Muscle layer of colon (tissue), 2 donors: Measurements from ENCODE around the gene BMPR1A.
A peak's percentile ranks its signal among the peaks of the same experiment; 100 is the strongest.

Source experiments
- H3K27ac ChIP-seq: one replicate; pipeline ENCODE4 v1.7.0; 2013; ENCODE audit warnings: low read depth, mild to moderate bottlenecking, low read length, moderate library complexity
- H3K27me3 ChIP-seq, 2 donors: one replicate each; pipeline ENCODE4 v1.7.0; 2013; ENCODE audit warnings: low read length in 2 of 2, mild to moderate bottlenecking in 2 of 2; ENCODE audit not compliant: insufficient read depth in 2 of 2, control insufficient read depth in 1 of 2
- H3K36me3 ChIP-seq: one replicate; pipeline ENCODE4 v1.7.0; 2013; ENCODE audit warnings: mild to moderate bottlenecking, low read length; ENCODE audit not compliant: insufficient read depth
- H3K4me1 ChIP-seq: one replicate; pipeline ENCODE4 v1.7.0; 2013; ENCODE audit warnings: mild to moderate bottlenecking, low read length; ENCODE audit not compliant: insufficient read depth
- H3K4me3 ChIP-seq, 2 donors: one replicate each; pipeline ENCODE4 v1.7.0; 2013; ENCODE audit warnings: low read length in 2 of 2, low read depth in 1 of 2, mild to moderate bottlenecking in 1 of 2, moderate library complexity in 1 of 2
- H3K9ac ChIP-seq: one replicate; pipeline ENCODE4 v1.7.0; 2013; ENCODE audit warnings: low read length
- H3K9me3 ChIP-seq: one replicate; pipeline ENCODE4 v1.7.0; 2013; ENCODE audit warnings: mild to moderate bottlenecking, low read length
- donor health status: abdominal sarcoma.
- donor health status: Adenocarcinoma of cecum.

The BMPR1A gene

DNA sequence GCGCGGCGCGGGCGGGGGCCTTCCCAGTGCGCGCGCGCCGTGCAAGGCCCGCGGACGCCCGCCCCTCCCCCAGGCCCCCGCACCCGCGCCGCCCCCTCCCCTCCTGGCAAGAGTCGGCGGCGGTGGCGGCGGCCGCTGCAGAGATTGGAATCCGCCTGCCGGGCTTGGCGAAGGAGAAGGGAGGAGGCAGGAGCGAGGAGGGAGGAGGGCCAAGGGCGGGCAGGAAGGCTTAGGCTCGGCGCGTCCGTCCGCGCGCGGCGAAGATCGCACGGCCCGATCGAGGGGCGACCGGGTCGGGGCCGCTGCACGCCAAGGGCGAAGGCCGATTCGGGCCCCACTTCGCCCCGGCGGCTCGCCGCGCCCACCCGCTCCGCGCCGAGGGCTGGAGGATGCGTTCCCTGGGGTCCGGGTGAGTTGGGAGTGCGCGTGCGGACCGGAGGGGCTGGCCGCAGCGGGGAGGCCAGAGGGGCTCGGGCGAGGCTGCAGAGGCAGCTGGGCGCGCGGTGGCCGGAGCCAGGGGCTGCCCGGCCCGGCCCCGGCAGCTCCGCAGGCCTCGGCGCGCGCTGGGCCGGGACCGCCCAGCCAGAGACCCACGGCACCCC lies at the start of gene BMPR1A:
Gene BMPR1A (plus strand): TSS at position 109 of the 602 bp plus-strand sequence. CDS start 119,400 bp downstream, outside the sequence.
- H3K4me3 ChIP-seq, result peak within 1 kb of the TSS; percentile 83 to 92
- H3K27me3 ChIP-seq, result no peaks in the 10 kb centered on the region
- H3K9me3 ChIP-seq, result no peaks in the 10 kb centered on the region
- H3K27ac ChIP-seq, result peak within 1 kb of the TSS; percentile 99
- H3K36me3 ChIP-seq, result no peaks in the 10 kb centered on the region
- peak within 1 kb of the TSS; percentile 96 for H3K9ac ChIP-seq
- H3K4me1 ChIP-seq, result peaks cover 37% of the 10 kb centered on the region

DNA sequence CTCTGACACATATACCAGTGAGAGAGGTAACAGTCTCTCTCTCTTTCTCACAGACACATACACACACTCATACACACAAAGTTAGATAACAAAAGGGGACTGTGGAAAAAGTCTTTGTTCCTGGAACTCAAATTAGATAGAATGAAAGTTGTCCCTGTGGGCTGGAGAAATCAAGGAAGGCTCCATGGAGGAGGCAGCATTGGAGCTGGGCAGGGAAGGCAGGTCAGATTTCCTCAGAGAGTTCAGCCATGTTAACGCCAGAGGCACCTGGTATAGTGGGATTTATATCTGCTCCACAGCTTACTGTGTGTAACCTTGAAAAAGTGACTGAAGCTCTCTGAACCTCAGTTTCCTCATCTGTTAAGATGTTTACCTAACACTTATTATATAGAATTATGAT lies 49.4 kb upstream of the BMPR1A start:
- Histone ChIP-seq H3K4me1 (peaks cover 8% of the 10 kb centered on the region), H3K36me3 (peaks cover 48% of the 10 kb centered on the region), H3K9ac (no peak overlapping the region), H3K27me3 (no peaks in the 10 kb centered on the region), H3K9me3 (no peaks in the 10 kb centered on the region), H3K4me3 (no peak overlapping the region), H3K27ac (peak overlapping the region; percentile 14)

DNA sequence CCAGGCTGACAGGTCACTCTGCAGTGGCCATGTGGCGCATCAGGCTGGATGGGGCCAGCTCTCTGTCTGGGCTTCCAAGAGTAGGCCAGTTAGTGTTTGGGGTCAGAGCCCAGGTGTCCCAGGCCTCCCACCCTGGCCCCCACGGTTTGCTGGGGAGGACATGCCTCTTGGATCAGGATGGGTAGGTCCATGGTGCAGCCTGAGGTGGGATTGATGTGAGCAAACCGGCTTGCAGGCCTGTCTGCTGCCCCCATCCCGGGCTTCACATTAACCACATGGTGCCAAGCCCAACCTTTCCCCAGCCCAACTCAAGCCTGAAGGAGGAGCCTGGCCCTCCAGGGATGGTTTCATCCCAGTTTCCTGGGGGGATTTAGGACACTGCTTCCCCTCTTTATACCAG lies 48.9 kb upstream of the BMPR1A start:
- H3K9ac ChIP-seq, result no peak overlapping the region
- no peaks in the 10 kb centered on the region for H3K27me3 ChIP-seq
- H3K4me1 ChIP-seq, result peaks cover 13% of the 10 kb centered on the region
- no peak overlapping the region for H3K4me3 ChIP-seq
- H3K9me3 ChIP-seq, result no peaks in the 10 kb centered on the region
- peaks cover 43% of the 10 kb centered on the region for H3K36me3 ChIP-seq
- peak overlapping the region; percentile 14 for H3K27ac ChIP-seq

DNA sequence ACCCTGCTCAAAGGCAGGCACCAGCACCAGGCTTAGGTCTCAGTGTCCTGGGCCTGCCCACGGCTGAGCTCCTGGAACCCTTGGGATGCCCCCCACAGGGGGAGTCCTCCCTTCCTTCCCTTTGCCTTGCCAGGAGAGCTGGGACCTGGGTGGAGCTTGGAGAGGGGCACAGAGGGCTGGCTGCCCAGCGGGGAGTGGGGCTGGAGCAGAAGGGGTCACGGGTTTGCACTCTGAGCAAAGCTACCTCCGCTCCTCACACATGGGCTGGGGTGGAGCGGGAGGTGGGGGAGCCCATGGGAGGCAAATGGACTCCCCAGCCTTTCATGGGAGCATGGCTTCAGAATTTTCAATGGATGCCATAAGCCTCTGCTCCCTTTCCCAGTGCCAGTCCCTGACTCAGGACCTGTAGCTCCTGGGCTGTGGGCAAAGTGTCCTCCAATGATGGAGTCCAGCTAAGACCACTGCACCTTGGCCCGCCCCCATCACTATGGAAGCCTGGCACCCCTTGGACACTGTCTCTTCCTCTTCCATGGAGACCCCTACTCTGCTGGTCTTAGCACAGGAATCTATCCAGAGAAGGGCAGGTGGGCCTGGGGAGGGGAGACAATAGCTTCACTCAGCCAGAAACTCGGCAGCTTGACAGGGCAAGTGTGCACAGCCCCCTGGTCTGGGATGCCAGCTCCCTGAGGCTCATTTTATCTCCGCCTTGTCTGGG lies 48.2 kb upstream of the BMPR1A start:
- Histone ChIP-seq H3K9ac (no peak overlapping the region), H3K9me3 (no peaks in the 10 kb centered on the region), H3K4me3 (no peak overlapping the region), H3K36me3 (peaks cover 36% of the 10 kb centered on the region), H3K4me1 (peaks cover 13% of the 10 kb centered on the region), H3K27ac (peak overlapping the region; percentile 14), H3K27me3 (no peaks in the 10 kb centered on the region)

DNA sequence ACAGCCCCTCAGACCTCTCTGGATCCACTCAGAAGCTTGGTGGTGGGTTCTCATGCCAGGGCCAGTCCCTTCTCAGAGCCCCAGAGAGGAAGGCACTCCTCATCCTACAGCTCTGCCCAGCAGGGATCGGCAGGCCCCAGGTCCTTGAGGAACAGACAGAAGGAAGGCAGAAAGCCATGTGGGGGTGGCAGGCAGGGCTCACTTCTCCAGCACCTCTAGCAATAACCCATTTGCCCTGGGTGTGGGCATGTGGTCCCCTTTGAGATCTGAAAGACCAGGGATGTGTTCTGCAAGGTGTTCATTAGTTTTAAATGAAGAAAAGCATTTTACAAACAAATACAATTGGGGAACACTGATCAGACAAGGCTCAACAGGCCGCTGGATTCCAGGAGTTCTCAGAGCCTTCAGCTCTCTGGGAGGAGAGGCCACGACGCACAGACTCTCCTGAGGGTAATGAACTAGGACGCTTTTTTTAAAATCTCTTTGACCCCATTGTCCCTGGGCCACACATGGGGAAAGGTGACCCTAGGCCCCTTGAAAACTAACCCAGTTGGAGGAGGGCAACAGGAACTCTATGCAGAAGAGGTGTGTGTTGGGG lies 47.5 kb upstream of the BMPR1A start:
- no peak overlapping the region for H3K27ac ChIP-seq
- no peaks in the 10 kb centered on the region for H3K27me3 ChIP-seq
- H3K4me1 ChIP-seq, result peaks cover 13% of the 10 kb centered on the region
- H3K9me3 ChIP-seq, result no peaks in the 10 kb centered on the region
- no peak overlapping the region for H3K4me3 ChIP-seq
- H3K36me3 ChIP-seq, result peaks cover 40% of the 10 kb centered on the region
- H3K9ac ChIP-seq, result no peak overlapping the region

DNA sequence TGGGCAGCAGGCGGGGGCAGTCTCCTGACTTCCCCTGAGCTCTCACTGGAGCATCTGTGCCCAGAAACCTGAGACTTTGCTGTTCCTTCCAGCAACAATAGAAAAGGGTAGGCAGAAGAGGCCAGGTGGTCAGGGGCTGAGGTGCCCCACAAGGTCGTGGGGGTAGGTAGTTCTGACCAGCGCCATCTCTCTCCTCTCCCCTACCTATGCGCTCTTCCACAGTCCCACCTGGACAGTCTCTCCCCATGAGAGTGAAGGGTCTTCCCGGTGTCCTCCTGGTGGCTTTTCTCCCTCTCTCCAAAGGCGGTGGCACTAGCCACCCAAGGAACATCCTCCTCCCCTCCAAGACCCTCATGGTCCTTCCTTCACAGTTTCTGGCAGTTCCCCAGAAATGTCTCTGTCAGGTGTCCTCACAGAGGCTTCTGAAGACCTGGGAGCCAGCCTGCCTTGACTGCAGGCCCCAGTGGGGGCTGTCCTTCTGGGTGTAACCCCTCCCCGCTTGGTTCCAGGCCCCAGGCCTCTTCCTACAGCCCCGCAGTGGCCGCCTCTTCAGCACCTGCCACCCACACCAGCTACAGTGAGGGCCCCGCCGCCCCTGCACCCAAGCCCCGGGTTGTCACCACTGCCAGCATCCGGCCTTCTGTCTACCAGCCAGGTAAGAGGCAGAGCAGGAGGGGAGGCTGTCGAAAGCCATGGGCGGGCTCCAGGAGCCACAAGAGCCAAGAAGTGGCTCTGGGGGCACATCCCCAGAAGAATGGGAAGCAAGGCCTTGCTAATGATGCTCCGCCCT lies 46.8 kb upstream of the BMPR1A start:
- no peaks in the 10 kb centered on the region for H3K27me3 ChIP-seq
- H3K36me3 ChIP-seq, result peaks cover 45% of the 10 kb centered on the region
- H3K4me1 ChIP-seq, result peaks cover 13% of the 10 kb centered on the region
- no peaks in the 10 kb centered on the region for H3K9me3 ChIP-seq
- no peak overlapping the region for H3K9ac ChIP-seq
- H3K27ac ChIP-seq, result no peak overlapping the region
- H3K4me3 ChIP-seq, result no peak overlapping the region

DNA sequence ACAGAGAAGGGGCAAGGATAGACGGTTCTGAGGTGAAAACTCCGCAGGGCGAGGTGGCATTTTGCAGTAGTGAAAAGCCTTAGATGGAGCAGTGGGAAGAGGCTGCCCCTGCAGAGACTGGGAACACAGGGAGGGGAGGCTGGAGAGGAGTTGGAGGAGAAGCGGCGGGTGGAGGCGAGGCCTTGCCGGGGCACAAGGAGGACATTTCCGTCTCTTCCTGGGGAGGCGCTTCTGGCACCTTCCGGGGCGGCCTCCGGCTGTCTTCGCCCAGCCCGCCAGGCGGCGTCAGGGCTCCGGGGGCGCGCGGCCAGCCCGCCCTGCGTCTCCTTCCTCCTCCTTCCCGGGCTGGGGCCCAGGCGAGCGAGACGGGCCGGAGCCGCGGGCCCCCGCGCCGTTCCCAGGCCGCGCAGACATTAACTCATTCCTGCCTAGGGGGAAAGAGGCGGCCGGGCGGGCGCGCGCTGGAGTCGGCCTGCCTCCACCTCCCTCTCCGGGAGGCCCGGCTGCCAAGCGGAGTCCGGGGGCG lies 45.4 kb upstream of the BMPR1A start:
- H3K27me3 ChIP-seq, result no peaks in the 10 kb centered on the region
- peak overlapping the region; percentile 47 to 67 for H3K4me3 ChIP-seq
- H3K36me3 ChIP-seq, result peaks cover 45% of the 10 kb centered on the region
- H3K4me1 ChIP-seq, result peaks cover 17% of the 10 kb centered on the region
- H3K9ac ChIP-seq, result peak overlapping the region; percentile 61
- peak overlapping the region; percentile 97 for H3K27ac ChIP-seq
- H3K9me3 ChIP-seq, result no peaks in the 10 kb centered on the region

DNA sequence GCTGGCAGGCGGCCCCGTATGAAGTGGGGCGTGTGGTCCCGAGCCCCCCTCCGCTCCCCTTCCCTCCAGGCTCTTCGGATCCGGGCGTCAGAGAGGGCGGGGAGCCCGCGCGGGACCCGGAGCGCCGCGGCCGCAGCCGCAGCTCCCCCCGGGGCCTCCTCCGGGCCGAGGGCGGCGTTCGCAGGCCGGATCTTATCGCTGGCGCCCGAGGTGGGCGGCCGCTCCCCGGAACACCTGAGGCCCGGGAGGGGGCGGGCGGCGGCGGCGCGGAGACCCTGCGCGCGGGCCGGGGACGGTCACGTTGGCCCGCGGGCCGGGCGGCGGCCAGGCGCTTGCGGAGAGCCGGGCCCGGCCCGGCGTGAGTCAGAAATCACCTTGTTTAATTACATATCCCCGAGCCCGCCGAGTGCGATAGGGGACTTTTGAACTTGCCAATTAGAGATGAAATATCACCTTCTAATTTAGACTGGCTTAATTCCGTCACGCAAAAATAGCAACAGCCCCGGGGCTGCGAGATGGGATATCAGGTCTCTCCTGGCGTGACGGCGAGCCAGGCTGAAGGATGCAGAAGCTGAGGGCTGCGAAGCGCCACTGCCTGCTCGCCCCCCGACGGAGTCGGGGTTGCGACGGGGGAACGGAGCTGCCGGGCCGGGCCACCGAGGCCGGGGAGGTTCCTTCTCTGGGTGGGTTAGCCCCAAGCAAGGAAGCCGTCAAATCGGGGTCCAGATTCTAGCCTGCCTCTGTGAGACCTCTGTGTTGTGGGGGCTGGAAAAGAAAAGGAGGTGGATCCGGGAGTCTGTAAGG lies 44.7 kb upstream of the BMPR1A start:
- Histone ChIP-seq H3K4me3 (peak overlapping the region; percentile 49 to 67), H3K9ac (peak overlapping the region; percentile 83), H3K27ac (peak overlapping the region; percentile 97), H3K36me3 (peaks cover 46% of the 10 kb centered on the region), H3K4me1 (peaks cover 20% of the 10 kb centered on the region), H3K27me3 (no peaks in the 10 kb centered on the region), H3K9me3 (no peaks in the 10 kb centered on the region)

DNA sequence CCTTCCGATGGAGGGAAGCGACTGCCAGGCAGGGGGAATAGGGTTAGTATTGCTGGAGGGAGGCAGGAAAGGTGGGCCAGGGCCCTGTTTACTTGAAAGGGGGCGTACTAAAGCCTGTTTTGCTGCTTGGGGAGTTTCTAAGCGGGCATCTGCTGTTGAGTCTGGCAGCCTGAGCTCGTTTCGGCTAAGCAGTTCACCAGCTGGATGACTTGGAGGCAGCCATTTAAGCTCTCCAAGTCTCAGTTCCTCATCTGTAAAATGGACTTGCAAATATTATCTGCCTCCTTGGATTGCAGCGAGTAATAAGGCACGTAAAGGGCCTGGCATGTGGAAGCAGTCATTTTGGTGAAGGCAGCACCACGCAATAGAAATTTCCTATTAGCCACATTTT lies 44.1 kb upstream of the BMPR1A start:
- H3K9me3 ChIP-seq, result no peaks in the 10 kb centered on the region
- H3K9ac ChIP-seq, result peak overlapping the region; percentile 83
- no peaks in the 10 kb centered on the region for H3K27me3 ChIP-seq
- H3K4me3 ChIP-seq, result peak overlapping the region; percentile 49 to 67
- peak overlapping the region; percentile 94 for H3K27ac ChIP-seq
- peaks cover 43% of the 10 kb centered on the region for H3K36me3 ChIP-seq
- H3K4me1 ChIP-seq, result peaks cover 23% of the 10 kb centered on the region

DNA sequence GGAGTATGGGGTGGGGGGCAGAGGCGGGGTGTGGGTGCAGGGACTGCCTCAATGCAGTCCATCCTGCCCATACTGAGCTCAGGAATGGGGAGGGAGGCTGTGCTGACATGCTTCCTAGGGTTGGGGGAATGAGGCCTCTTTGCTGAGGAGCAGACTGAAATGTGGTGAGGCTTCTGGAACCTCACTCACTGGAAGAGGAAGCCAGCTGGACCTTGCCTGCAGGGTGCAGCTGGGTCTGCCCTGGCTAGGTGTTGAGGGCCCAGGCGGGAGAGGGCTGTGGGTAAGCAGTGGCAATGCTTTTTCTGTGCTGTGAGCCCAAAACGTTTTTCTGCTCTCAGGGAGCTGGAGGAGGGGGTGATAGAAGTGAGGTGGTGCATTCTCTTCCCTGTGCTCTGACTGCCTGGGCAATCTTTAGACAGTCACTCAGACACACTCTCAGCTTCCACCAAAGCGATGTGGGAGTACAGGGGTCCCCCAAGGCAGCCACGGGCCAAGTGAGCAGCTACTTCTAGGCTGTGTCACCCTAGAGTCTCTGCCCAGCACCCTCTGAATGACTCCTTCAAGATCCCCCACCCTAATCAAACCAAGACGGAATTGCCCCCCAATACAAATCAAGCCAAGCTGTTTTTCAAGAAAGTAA lies 41.1 kb upstream of the BMPR1A start:
- Histone ChIP-seq H3K9me3 (no peaks in the 10 kb centered on the region), H3K27me3 (no peaks in the 10 kb centered on the region), H3K36me3 (peaks cover 41% of the 10 kb centered on the region), H3K9ac (no peak overlapping the region), H3K4me3 (no peak overlapping the region), H3K4me1 (peaks cover 23% of the 10 kb centered on the region), H3K27ac (no peak overlapping the region)
